ENCODE measurements around the gene PRDM10.

- no peak for TF ChIP-seq POLR2A (IDR thresholded peaks at IDR 0.05; ENCODE audit: low read length)
- TF ChIP-seq GATA1 (IDR thresholded peaks at IDR 0.05; ENCODE audit: low read depth, low read length) = no peak
These were observed 26.5 kb upstream of the PRDM10 start for GRCh38 chr11:130029137-130029536.

Data from erythroblast (primary cell).